HepG2 (cell line): ENCODE measurements around the gene NT5C3B. TPM values are rescaled to one million over a fixed set of nuclear protein-coding genes. Genes with fewer than 3 reads are reported as not detected.

ENCODE experiments used
- ADNP ChIP-seq: sonication (generic); formaldehyde crosslinking; IDR thresholded peaks from 2 replicates; pipeline ENCODE4 v1.4.0; 2020; ENCODE audit warnings: missing genetic modification reagents
- GABPB1 ChIP-seq: IDR thresholded peaks from 2 replicates; pipeline ENCODE4 v1.6.1; 2016; ENCODE audit warnings: mild to moderate bottlenecking, missing genetic modification reagents, moderate library complexity, missing compliant biosample characterization
- GATAD1 ChIP-seq: IDR thresholded peaks from 2 replicates; pipeline ENCODE4 v1.6.1; 2016; ENCODE audit warnings: missing genetic modification reagents, missing compliant biosample characterization
- HMGXB4 ChIP-seq, 2 experiments: sonication (generic) in 1 of 2; formaldehyde crosslinking in 1 of 2; IDR thresholded peaks; 2 replicates each; pipeline versions ENCODE4 v1.4.0 to v1.6.1; 2018 to 2020; ENCODE audit warnings: missing genetic modification reagents in 2 of 2, borderline replicate concordance in 1 of 2, low read depth in 1 of 2, mild to moderate bottlenecking in 1 of 2, missing biosample characterization in 1 of 2
- MBNL3 ChIP-seq: fragments of 250-450 bp; sonication (Bioruptor Pico); conservative IDR thresholded peaks from 2 replicates; pipeline ENCODE4 v1.8.0; 2022; ENCODE audit warnings: mild to moderate bottlenecking, inconsistent platforms
- NKX3-1 ChIP-seq: sonication (generic); formaldehyde crosslinking; IDR thresholded peaks from 2 replicates; pipeline ENCODE4 v1.5.0; 2020; ENCODE audit warnings: missing genetic modification reagents
- POGK ChIP-seq: sonication (generic); formaldehyde crosslinking; conservative IDR thresholded peaks from 2 replicates; pipeline ENCODE4 v1.8.0; 2022; ENCODE audit warnings: mild to moderate bottlenecking, moderate library complexity, missing genetic modification reagents
- SALL2 ChIP-seq: sonication (generic); formaldehyde crosslinking; IDR thresholded peaks from 2 replicates; pipeline ENCODE4 v1.8.1; 2023; ENCODE audit warnings: mild to moderate bottlenecking, missing genetic modification reagents, inconsistent platforms
- TBX3 ChIP-seq: fragments of 450-650 bp; IDR thresholded peaks from 2 replicates; pipeline ENCODE4 v1.6.1; 2017; ENCODE audit warnings: antibody characterized with exemption, mild to moderate bottlenecking, inconsistent platforms, borderline replicate concordance
- ZBTB21 ChIP-seq: sonication (generic); formaldehyde crosslinking; IDR thresholded peaks from 2 replicates; pipeline ENCODE4 v1.4.0; 2020; ENCODE audit warnings: missing genetic modification reagents
- ZHX2 ChIP-seq, 2 experiments: sonication (generic) in 1 of 2; formaldehyde crosslinking in 1 of 2; IDR thresholded peaks; 2 replicates each; pipeline versions ENCODE4 v1.6.1 to v1.9.0; 2014 to 2022; ENCODE audit warnings: antibody characterized with exemption in 1 of 2, borderline replicate concordance in 1 of 2, inconsistent platforms in 1 of 2, low read depth in 1 of 2, missing genetic modification reagents in 1 of 2
- ZNF3 ChIP-seq: IDR thresholded peaks from 2 replicates; pipeline ENCODE4 v1.7.0; 2017; ENCODE audit warnings: inconsistent platforms
- polyA plus RNA-seq, 8 experiments: library from polyadenylated mRNA; depleted of rRNA in 3 of 8; stranded (reverse) in 7 of 8; unstranded in 1 of 8; fragments of >200 nt; fragmentation: Illumina TruSeq in 4 of 8; extraction: Trizol in 4 of 8; gene quantifications; 2 replicates each; pipeline versions ENCODE4 v1.2.1 to v1.2.3, GENCODE V29; 2011 to 2016; ENCODE audit warnings: low read depth in 4 of 8, missing spikeins in 1 of 8, mixed read lengths in 1 of 8; ENCODE audit not compliant: insufficient read depth in 1 of 8
- total RNA-seq, 5 experiments: library from RNA; depleted of rRNA; stranded (reverse); fragments of >200 nt; fragmentation: Illumina TruSeq; extraction: Trizol; gene quantifications; 2 replicates each; pipeline ENCODE4 v1.2.3, GENCODE V29; 2016; ENCODE audit warnings: low read depth in 1 of 5
- TF ChIP-seq, protein P1 (sequence below): sonication (generic); formaldehyde crosslinking; IDR thresholded peaks from 2 replicates; pipeline ENCODE4 v1.4.0; 2020; ENCODE audit warnings: mild to moderate bottlenecking, missing genetic modification reagents, borderline replicate concordance

Gene NT5C3B
- total and polyA plus RNA-seq, 2 of the 13 experiments (the other 11 are each of a cell fraction or from before 2014, with no cell fraction given), result 104 to 126 TPM

DNA sequence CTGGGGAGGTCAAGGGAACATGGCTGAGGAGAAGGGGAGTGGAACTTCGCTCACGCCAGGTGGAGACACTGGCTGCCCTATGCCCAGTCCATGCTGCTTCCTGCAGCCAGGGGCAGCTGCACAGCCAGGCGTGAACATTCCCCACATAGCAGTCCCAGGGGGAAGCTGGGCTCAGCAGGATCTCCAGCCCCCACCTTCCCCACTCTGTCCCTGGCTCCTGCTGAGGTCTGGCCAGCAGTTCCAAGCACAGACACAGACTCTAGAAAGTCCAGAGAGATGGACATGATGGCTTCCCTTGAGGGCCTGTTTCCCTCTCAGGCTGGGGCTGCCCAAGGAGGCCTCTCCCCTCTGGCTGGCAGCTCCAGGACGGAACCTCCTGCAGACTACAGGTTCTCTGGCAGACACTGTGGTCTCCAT lies 58.9 kb downstream of the NT5C3B start (continued):
- peak; percentile 59; the same call in 1 of the 2 replicates for TF ChIP-seq ZHX2 (IDR thresholded peaks at IDR 0.05; ENCODE audit: low read depth)
- TF ChIP-seq ZHX2 (CRISPR knock-in tag; IDR thresholded peaks at IDR 0.05; ENCODE audit: borderline replicate concordance), result no peak
- TF ChIP-seq TBX3, result peak; percentile 36; the same call in 1 of the 2 replicates
- TF ChIP-seq GABPB1 (CRISPR knock-in tag), result peak; percentile 38; the same call in 1 of the 2 replicates
- no peak for TF ChIP-seq NKX3-1 (CRISPR knock-in tag)
- TF ChIP-seq, protein P1, sequence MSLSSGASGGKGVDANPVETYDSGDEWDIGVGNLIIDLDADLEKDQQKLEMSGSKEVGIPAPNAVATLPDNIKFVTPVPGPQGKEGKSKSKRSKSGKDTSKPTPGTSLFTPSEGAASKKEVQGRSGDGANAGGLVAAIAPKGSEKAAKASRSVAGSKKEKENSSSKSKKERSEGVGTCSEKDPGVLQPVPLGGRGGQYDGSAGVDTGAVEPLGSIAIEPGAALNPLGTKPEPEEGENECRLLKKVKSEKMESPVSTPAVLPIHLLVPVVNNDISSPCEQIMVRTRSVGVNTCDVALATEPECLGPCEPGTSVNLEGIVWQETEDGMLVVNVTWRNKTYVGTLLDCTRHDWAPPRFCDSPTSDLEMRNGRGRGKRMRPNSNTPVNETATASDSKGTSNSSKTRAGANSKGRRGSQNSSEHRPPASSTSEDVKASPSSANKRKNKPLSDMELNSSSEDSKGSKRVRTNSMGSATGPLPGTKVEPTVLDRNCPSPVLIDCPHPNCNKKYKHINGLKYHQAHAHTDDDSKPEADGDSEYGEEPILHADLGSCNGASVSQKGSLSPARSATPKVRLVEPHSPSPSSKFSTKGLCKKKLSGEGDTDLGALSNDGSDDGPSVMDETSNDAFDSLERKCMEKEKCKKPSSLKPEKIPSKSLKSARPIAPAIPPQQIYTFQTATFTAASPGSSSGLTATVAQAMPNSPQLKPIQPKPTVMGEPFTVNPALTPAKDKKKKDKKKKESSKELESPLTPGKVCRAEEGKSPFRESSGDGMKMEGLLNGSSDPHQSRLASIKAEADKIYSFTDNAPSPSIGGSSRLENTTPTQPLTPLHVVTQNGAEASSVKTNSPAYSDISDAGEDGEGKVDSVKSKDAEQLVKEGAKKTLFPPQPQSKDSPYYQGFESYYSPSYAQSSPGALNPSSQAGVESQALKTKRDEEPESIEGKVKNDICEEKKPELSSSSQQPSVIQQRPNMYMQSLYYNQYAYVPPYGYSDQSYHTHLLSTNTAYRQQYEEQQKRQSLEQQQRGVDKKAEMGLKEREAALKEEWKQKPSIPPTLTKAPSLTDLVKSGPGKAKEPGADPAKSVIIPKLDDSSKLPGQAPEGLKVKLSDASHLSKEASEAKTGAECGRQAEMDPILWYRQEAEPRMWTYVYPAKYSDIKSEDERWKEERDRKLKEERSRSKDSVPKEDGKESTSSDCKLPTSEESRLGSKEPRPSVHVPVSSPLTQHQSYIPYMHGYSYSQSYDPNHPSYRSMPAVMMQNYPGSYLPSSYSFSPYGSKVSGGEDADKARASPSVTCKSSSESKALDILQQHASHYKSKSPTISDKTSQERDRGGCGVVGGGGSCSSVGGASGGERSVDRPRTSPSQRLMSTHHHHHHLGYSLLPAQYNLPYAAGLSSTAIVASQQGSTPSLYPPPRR (CRISPR knock-in tag), result peak; percentile 40
- TF ChIP-seq ZNF3 (CRISPR knock-in tag), result no peak
- TF ChIP-seq MBNL3 (CRISPR knock-in tag), result no peak
- TF ChIP-seq ZBTB21 (CRISPR knock-in tag), result 0 out of 2 replicates have a peak, but pooled peaks have one; percentile 12
- TF ChIP-seq HMGXB4 (CRISPR knock-in tag; IDR thresholded peaks at IDR 0.05; ENCODE audit: borderline replicate concordance in 1 of 2, low read depth in 1 of 2), result peak in 1 of 2 experiments; percentile 39; a peak in 3 of 4 replicates
- 0 out of 2 replicates have a peak, but pooled peaks have one; percentile 9 for TF ChIP-seq POGK
- TF ChIP-seq GATAD1 (CRISPR knock-in tag), result 0 out of 2 replicates have a peak, but pooled peaks have one; percentile 22
- TF ChIP-seq SALL2, result no peak
- no peak for TF ChIP-seq ADNP
